Neural cell (in vitro differentiated cells): ENCODE results near the gene TXNRD1.

Source experiments
- CTCF ChIP-seq: fragments of 450-650 bp; IDR thresholded peaks from 2 replicates; pipeline ENCODE4 v1.5.1; 2014; ENCODE audit warnings: antibody characterized with exemption, mild to moderate bottlenecking, moderate library complexity; ENCODE audit not compliant: poor library complexity, severe bottlenecking
- EP300 ChIP-seq: fragments of 450-650 bp; conservative IDR thresholded peaks from 2 replicates; pipeline ENCODE4 v1.6.1; 2014; ENCODE audit warnings: antibody characterized with exemption, mild to moderate bottlenecking, moderate library complexity; ENCODE audit not compliant: poor library complexity, severe bottlenecking
- EZH2 ChIP-seq: fragments of 200-600, 300-800 bp; shearing (Covaris generic), sonication (generic); IDR thresholded peaks from 2 replicates; pipeline ENCODE4 v1.6.1; 2014; ENCODE audit warnings: antibody characterized with exemption, low read length, borderline replicate concordance, mild to moderate bottlenecking; ENCODE audit not compliant: insufficient read depth, poor library complexity, severe bottlenecking
- POLR2AphosphoS5 ChIP-seq: IDR thresholded peaks from 2 replicates; pipeline ENCODE4 v1.6.1; 2012
- RAD21 ChIP-seq: fragments of 450-650 bp; conservative IDR thresholded peaks from 2 replicates; pipeline ENCODE4 v1.6.1; 2014; ENCODE audit warnings: antibody characterized with exemption, mild to moderate bottlenecking, moderate library complexity
- REST ChIP-seq: IDR thresholded peaks from 2 replicates; pipeline ENCODE4 v1.6.1; 2012; ENCODE audit warnings: borderline replicate concordance
- TAF1 ChIP-seq: IDR thresholded peaks from 2 replicates; pipeline ENCODE4 v1.6.1; 2012; ENCODE audit warnings: low read depth

- TF ChIP-seq CTCF (no peak), POLR2AphosphoS5 (no peak), EZH2 (no peak), TAF1 (no peak), REST (no peak), RAD21 (no peak), EP300 (no peak)
Observed at GRCh38 chr12:104216521-104216924, 944 bp downstream of the TXNRD1 start.
